ENCODE measurements around the gene KRTAP10-3.
A peak's percentile ranks its signal among the peaks of the same experiment; 100 is the strongest.

KRTAP10-3 gene

DNA sequence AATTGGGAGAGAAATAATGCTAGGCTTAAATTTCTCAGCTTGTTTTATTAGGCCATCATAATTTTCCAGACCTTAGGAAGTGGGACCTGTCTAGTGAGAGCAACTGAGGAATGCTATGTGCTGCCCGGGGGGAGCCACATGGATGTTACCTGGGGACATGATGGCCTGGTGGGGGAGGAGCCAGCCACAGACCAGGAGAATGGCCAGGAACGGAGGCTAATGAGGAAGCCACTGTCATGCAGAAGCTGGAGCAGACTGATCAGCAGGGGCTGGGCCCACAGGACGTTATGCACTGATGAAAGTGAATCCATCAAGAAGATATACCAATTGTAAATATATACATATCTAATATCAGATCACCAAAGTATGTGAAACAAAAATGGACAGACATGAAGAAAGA is 14.0 kb downstream of the KRTAP10-3 start:
- DNase-seq = no peak

- no peak for DNase-seq
Measured at GRCh38 chr21:44542716-44543115, 15.9 kb downstream of the KRTAP10-3 start.

- no peak for DNase-seq
Measured at GRCh38 chr21:44540741-44541288, 17.8 kb downstream of the KRTAP10-3 start.

GRCh38 chr21:44539991-44540666 is 18.5 kb downstream of the KRTAP10-3 start, which contains the start of gene KRTAP10-1:
Gene KRTAP10-1, minus strand, starts transcription at chr21:44540195. Its CDS starts 45 bp downstream, at chr21:44540150.
- peak; percentile 49 for DNase-seq

DNA sequence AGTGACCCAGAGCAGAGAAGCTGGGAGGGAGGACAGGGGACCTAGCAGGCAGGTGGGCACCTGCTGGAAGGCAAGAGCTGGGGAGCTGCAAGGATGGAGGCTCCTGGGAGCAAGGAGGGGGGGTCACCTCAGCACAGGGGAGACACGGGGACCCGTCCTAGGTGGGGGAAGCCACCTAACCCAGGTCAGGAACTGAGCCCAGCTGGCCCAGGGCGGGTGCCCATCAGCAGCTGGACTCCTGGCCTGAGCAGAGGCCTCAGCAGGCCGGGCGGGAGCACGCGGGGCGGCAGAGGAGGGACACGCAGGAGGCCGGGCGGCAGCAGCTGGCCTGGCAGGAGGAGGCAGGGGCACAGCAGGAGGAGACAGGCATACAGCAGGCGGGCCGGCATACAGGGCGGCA is 19.5 kb downstream of the KRTAP10-3 start:
- no peak for DNase-seq

DNA sequence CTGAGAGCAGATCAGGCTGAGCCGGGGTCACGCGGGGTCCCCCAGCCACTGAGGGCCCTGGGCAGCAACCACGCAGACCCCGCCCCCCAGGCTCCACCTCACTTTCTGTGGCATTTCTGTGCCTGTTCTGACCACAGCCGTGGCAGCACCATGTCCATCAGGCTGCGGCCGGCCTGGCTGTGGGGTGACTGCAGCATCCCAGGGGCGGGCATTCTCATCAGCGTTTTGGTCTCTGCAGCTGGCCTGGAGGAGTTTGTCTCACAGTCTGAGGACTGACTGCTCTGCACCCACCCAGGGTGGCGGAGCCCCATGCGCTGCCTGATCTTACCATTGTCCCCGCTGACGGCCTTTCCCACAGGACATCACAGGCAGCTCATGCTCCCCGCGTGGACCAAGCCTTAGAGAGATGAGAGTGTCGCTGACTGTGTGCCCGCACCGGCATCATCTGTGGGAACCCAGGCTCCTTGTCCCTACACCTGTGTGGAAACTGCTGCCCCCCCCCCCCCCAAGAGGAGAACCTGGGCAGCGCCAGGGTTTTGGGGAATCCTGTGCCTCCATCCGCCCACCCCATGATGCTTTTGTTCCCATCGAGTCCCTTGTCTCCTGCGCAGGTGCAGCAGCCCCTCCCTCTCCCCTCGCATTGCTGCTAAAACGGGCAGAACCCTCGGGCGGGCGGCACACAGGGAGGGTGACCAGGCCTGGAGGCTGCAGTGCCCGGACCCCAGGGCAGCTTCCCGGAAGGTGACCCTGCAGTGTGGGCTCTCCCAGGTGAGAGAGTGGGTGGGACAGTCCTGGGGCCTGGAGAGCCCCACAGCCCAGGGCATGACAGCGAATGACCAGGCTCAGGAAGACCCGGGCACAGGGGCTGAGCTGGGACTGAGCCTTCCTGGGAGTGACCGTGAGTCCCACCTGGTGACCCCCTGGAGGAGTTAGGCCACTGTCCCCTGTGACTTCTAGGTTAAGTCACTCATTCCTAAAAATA is 20.4 kb downstream of the KRTAP10-3 start:
- peak; percentile 35 for DNase-seq

GRCh38 chr21:44535963-44536362 is 22.6 kb downstream of the KRTAP10-3 start:
- DNase-seq = peak; percentile 54

DNA sequence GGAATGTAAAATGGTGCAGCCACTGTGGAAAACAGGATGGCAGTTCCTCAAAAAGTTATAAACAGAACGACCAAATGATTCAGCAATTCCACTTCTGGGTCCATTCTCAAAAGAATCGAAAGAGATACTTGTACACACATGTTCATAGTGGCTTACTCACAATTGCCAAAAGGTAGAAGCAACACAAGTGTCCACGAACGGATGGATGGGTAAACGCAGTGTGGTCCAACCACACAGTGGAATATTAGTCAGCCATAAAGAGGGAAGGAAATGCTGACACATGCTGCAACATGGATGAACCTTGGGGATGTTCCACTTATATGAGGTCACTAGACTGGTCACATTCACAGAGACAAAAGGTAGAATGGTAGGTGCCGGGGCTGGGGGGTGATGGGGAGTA is 23.9 kb downstream of the KRTAP10-3 start:
- peak; percentile 18 for DNase-seq

DNA sequence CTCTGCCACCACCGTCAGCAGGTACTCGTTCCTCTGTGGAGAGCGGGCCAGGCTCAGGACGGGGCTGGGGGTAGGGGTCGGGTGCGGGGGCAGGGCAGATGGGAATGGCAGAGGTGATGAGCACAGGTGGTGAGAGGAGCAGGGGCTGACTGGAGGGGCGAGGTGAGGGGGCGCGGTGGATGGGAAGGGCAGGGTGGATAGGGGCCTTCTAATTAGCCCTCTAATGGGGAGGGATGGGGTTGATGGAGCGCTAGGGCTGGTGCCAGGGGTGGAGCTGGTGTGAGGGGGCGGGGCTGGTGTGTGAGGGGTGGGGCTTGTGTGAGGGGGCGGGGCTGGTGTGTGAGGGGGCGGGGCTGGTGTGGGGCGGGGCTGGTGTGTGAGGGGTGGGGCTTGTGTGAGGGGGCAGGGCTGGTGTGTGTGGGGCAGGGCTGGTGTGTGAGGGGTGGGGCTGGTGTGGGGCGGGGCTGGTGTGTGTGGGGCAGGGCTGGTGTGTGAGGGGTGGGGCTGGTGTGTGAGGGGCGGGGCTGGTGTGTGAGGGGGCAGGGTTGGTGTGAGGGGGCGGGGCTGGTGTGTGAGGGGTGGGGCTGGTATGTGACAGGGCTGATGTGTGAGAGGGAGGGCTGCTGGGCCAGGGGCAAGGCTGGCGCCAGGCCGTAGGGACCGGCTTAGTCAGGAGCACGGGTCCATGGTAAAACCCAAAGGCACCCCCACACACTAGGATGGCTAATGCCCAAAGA is 24.5 kb downstream of the KRTAP10-3 start:
- DNase-seq = peak; percentile 41

DNA sequence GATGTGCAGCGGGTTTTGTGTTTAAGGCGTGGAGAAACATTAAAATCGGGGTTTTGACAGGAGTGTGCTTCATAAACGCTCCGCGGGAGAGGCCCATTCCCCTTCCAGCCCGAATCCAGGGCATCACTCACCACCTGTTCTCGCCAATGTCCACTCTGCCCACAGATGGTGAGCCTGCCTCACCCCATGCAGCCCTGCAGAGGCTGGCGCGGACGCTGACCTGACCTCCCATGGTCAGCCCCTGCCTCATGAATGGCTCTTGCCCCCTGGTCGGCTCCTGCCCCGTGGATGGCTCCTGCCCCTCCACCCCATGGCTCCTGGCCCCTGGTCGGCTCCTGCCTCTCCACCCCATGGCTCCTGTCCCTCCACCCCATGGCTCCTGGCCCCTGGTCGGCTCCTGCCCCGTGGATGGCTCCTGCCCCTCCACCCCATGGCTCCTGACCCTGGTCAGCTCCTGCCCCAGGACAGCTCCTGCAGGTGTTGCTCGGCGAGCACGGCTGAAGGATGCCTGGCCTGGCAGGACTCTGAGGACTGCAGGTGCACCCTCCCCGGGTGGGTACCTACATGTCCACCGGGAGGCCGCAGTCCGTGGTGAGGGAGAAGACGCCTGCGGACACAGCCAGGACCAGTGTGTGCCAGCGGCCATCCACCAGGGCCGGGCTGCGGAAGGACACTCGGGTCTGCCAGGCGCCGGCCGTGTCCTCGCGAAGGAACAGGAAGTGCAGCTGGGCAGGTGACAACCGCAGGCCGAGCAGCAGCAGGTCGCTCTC is 25.3 kb downstream of the KRTAP10-3 start:
- DNase-seq = peak; percentile 50

DNA sequence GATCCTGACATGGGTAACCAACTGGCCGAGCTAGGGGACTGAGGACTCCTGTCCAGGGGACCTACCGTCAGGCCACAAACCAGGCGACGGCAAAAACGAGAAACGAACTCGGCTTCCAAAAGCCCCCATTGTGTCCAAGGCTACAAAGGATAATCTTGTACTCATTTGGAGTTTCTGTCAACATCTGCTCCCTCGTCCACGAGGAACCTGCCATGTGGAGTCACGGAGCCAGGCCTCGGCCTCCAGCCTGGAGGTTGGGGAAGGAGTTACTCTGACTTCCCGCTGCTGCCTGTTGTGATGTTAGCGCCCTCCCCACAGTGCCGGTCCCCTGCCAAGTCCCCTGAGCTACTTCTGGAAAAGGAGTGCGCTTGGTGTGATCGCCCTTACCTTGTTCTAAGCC is 25.9 kb downstream of the KRTAP10-3 start:
- DNase-seq = no peak

DNA sequence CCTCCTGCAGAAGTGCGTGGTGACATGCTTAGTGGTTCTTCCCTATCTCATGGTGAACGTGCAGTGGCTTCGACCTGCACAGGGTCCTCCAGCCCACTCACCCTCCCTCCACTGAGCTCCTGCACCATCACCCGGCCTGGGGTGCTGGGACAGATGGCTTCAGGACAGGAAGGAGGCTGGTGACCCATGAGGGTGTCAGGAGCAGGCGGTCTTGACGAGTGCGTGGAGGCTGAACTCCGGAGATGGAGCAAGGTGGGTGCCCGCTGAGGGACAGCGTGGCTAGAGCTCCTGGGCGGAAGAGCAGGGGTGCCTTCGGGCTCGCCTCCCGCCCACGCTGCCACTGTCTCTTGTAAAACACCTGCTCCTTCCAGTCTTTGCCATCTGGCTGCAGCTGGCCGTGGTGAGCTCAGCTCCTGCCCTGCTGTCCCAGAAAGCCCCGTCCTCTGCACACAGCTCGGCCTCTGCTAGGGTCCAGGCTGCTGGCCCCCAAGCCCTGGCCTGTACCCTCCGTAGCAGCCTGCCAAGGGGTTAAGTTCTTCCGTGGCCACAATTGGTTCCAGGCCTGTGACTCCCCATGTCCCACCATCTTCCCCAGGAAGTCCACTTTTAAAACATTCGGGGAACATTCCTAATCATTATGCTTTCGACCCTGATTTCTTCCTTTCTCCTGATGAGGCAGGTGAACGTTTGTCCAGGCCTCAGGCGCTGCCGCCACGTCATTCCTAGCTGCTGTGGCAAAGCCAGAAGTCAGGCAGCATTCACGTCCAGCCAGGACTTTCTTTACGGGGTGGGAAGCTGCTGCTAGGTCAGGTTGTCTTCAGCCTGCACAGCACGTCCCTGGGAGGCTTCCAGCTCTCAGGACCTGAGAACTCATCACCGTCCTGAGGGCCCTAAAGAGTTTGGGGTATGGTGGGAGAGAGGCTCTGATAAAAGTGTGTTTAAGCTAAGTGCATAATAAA is 26.7 kb downstream of the KRTAP10-3 start:
- DNase-seq = peak; percentile 43

GRCh38 chr21:44530903-44531605 is 27.5 kb downstream of the KRTAP10-3 start:
- DNase-seq = peak; percentile 33

DNA sequence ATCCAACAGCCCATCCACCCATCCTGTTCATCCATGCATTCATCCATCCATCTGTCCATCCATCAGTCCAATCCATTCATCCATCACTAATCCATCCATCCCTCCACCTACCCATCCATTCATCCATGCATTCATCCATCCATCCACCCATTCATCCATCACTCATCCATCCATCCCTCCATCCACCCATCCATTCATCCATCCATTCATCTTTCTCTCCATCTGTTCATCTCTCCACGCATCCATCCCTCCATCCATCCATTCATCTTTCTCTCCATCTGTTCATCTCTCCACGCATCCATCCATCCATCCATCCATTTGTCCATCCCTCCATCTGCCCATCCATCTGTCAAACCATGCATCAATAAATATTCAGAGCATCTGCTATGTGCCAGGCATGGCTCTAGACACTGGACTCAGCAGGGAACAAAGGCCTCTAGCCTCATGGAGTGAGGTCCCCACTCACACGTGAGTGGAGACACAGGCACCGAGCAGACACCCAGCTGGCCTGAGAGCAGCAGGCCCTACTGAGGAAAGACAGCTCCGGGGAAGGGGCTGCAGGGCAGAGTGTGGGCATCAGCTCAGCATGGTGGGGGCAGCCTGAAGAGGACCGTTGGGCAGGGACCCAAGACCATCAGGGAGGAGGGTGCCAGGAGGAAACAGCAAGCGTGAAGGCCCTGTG is 28.2 kb downstream of the KRTAP10-3 start:
- no peak for DNase-seq

GRCh38 chr21:44529503-44530125 is 29.0 kb downstream of the KRTAP10-3 start:
- peak; percentile 50 for DNase-seq

- peak; percentile 38 for DNase-seq
Measured at GRCh38 chr21:44529011-44529421, 29.6 kb downstream of the KRTAP10-3 start.

GRCh38 chr21:44528634-44528995 is 30.0 kb downstream of the KRTAP10-3 start:
- DNase-seq = no peak

DNA sequence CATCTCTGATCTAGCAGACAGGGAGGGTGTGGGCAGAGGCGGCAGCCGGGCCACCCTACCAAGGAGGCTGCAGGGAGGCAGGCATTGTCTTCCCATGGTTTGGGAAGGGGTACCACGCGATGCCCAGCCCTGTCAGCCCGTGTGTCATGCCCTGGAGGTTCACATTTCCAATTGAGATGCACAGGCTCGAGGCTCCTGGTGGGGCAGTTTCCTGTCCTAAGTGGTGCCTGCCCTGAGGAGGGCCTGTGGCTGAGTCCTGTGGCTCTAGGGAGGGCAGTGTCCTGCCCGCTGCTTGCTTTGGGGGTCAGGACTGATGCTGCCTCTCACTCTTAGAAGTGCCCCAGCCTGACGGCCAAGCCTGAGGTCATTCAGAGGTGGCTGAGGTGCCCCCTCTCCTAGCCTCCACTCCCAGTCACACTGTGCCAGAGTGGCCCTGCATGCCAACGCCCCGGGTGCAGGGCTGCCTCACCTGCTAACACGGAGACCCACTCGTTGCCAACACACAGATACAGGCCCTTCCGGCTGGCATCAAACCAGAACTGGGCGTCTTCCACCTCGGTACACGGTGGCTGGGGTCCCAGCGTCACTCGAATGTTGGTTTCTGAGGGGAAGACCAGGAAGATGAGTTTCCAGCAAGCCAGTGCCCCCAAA is 30.5 kb downstream of the KRTAP10-3 start:
- no peak for DNase-seq

All from islet precursor cell (in vitro differentiated cells).